PC-9 (cell line): ENCODE measurements around the gene GPC1. TPM values are rescaled to one million over a fixed set of nuclear protein-coding genes. Genes with fewer than 3 reads are reported as not detected.

Experiments
- BruUV-seq: library from RNA; stranded (reverse); fragments of 400-500 nt; replicated peaks from 2 replicates; lab custom pipeline; 2021; lab: Mats Ljungman, UMichigan
- CTCF ChIA-PET: fragments of 300-600 bp; sonication (Branson Sonifier 250); formaldehyde crosslinking; loops from one replicate; lab custom pipeline; 2022; ENCODE audit warnings: antibody characterized with exemption; lab: Charles Lee
- POLR2A ChIA-PET: fragments of 300-600 bp; sonication (Branson Sonifier 250); formaldehyde crosslinking; loops from one replicate; lab custom pipeline; 2022; ENCODE audit warnings: antibody characterized with exemption; ENCODE audit not compliant: unreplicated experiment; lab: Charles Lee
- DNase-seq, 2 experiments: peaks; one replicate each; pipeline versions ENCODE4 v3.0.0 to v3.0.0-alpha.2; 2015 to 2022; ENCODE audit warnings: mixed read lengths in 1 of 2
- H2AFZ ChIP-seq: fragments of 200-600 bp; sonication (generic); 2 replicates; pipeline ENCODE4 v1.8.1; 2017; ENCODE audit warnings: antibody characterized with exemption
- H3F3A ChIP-seq: fragments of 200-600 bp; sonication (generic); 2 replicates; pipeline ENCODE4 v1.8.1; 2017; ENCODE audit warnings: antibody characterized with exemption, mild to moderate bottlenecking, low read depth; ENCODE audit not compliant: insufficient read depth
- H3K27ac ChIP-seq: fragments of 200-600 bp; sonication (generic); 2 replicates; pipeline ENCODE4 v1.6.1; 2016; ENCODE audit warnings: mixed run types
- H3K27me3 ChIP-seq: fragments of 200-600 bp; sonication (generic); 2 replicates; pipeline ENCODE4 v1.6.1; 2016; ENCODE audit warnings: low read depth, mixed run types; ENCODE audit not compliant: insufficient read depth
- H3K36me3 ChIP-seq: fragments of 200-600 bp; sonication (generic); 2 replicates; pipeline ENCODE4 v1.6.1; 2016; ENCODE audit warnings: low read depth, mixed run types
- H3K4me1 ChIP-seq: fragments of 200-600 bp; sonication (generic); replicated peaks from 2 replicates; pipeline ENCODE4 v1.6.1; 2016; ENCODE audit warnings: mixed run types; ENCODE audit not compliant: insufficient read depth
- H3K4me2 ChIP-seq: fragments of 200-600 bp; sonication (generic); 2 replicates; pipeline ENCODE4 v1.6.1; 2017; ENCODE audit warnings: mixed run types
- H3K4me3 ChIP-seq: fragments of 200-600 bp; sonication (generic); 2 replicates; pipeline ENCODE4 v1.6.1; 2016; ENCODE audit warnings: mixed run types
- H3K79me2 ChIP-seq: fragments of 200-600 bp; sonication (generic); 2 replicates; pipeline ENCODE4 v1.6.1; 2017; ENCODE audit warnings: low read depth, mixed run types
- H3K9me2 ChIP-seq: fragments of 200-600 bp; sonication (generic); 2 replicates; pipeline ENCODE4 v1.8.1; 2017; ENCODE audit warnings: mild to moderate bottlenecking; ENCODE audit not compliant: insufficient read depth
- H3K9me3 ChIP-seq: fragments of 200-600 bp; sonication (generic); 2 replicates; pipeline ENCODE4 v1.8.1; 2016; ENCODE audit warnings: low read depth; ENCODE audit not compliant: insufficient read depth
- H4K20me1 ChIP-seq: fragments of 200-600 bp; sonication (generic); 2 replicates; pipeline ENCODE4 v1.8.1; 2017; ENCODE audit not compliant: insufficient read depth
- CTCF ChIP-seq: fragments of 200-600 bp; sonication (generic); conservative IDR thresholded peaks from 2 replicates; pipeline ENCODE4 v1.6.1; 2017; ENCODE audit warnings: mixed run types, antibody characterized with exemption, mild to moderate bottlenecking, moderate library complexity
- EZH2 ChIP-seq: fragments of 200-600 bp; sonication (generic); IDR thresholded peaks from 2 replicates; pipeline ENCODE4 v1.8.0; 2017; ENCODE audit warnings: antibody characterized with exemption, low read depth
- intact Hi-C: fragments of 100-400 bp; cut with micrococcal nuclease; formaldehyde crosslinking; loops from one replicate; pipeline ENCODE4 v1.10.0; 2022; ENCODE audit not compliant: unreplicated experiment
- total RNA-seq: library from RNA; stranded (reverse); gene quantifications from 2 replicates; pipeline ENCODE4 v1.2.3, GENCODE V29; 2021

The GPC1 gene
- total RNA-seq, 1 experiment from 2014 or later, result 302 TPM

DNA sequence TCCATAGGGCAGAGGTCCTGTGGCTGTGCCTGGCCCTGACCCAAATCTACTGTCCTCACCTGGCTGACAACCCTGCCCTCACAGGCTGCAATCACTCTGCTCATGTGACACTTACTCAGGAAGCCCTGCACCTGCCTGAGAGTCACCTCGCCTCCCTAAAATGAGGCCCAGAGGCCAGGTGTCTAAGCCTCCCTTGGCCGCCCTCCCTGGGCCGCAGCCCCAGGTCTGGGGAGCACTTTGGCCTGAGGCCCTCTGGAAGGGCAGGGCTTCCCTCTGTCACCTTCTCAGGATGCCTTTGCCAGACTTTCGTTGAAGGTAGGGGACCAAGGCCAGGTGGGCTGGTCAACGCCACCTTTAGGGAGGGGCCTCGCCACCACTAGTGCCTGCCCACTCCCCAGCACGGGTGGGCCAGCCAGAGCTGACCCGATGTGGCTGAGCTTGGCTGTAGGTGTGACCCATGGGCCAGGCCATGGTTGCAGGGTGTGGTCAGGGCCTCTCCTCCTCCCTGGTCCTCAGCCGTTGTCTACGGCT, 6.1 kb upstream of the GPC1 start:
- peaks cover 19% of the 10 kb centered on the region for H3K79me2 ChIP-seq
- TF ChIP-seq EZH2, result no peak
- no peak overlapping the region for H3K4me2 ChIP-seq
- H3K4me3 ChIP-seq, result no peak overlapping the region
- H3K9me2 ChIP-seq, result no peaks in the 10 kb centered on the region
- DNase-seq, result no peak
- intact Hi-C loops, result no loop called here
- ChIA-PET POLR2A (no interaction called here), CTCF (no interaction called here)
- peaks cover 47% of the 10 kb centered on the region for H3K4me1 ChIP-seq
- H3F3A ChIP-seq, result peaks cover 40% of the 10 kb centered on the region
- no peaks in the 10 kb centered on the region for H3K27me3 ChIP-seq
- no peak overlapping the region for H3K27ac ChIP-seq
- H3K36me3 ChIP-seq, result no peaks in the 10 kb centered on the region
- H4K20me1 ChIP-seq, result no peaks in the 10 kb centered on the region
- no peak overlapping the region for H2AFZ ChIP-seq
- BruUV-seq, result no TSS peak
- no peaks in the 10 kb centered on the region for H3K9me3 ChIP-seq

DNA sequence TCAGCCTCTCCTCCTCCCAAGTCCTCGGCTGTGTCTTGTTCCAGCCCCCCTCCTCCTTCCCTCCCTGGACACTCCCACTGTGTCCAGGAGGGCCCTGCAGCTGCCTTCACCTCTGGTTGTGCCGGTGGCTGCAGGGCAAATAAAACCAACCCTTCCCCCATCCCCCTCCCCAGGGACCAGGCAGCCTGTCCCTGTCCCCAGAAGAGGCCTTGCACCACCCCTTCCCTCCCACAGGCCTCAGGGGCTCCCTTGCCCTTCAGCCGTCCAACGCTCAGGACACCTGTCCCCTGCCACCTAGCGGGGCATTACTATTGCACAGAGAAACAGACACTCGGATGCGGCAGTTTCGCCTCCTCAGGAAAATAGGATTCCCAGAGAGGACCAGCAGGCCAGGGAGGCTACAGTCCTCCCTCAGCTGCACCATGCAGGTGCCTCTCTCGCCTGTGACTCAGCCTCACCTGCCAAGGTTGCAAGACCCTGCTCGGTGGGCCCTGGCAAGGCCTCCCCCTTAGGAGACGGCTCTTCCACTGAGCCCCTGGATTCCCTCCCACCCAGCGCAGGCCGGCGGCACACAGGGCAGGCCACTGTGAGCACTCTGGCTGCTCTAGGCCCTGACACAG, 5.5 kb upstream of the GPC1 start:
- ChIA-PET CTCF (no interaction called here), POLR2A (no interaction called here)
- Histone ChIP-seq H3K9me3 (no peaks in the 10 kb centered on the region), H3F3A (peaks cover 45% of the 10 kb centered on the region), H3K36me3 (no peaks in the 10 kb centered on the region), H3K4me3 (no peak overlapping the region), H3K27me3 (no peaks in the 10 kb centered on the region), H3K79me2 (peaks cover 19% of the 10 kb centered on the region), H3K4me1 (peaks cover 49% of the 10 kb centered on the region), H3K27ac (no peak overlapping the region), H4K20me1 (no peaks in the 10 kb centered on the region), H2AFZ (no peak overlapping the region), H3K4me2 (no peak overlapping the region), H3K9me2 (no peaks in the 10 kb centered on the region)
- no peak for DNase-seq
- no peak for TF ChIP-seq CTCF
- no TSS peak for BruUV-seq
- intact Hi-C loops, result no loop called here

DNA sequence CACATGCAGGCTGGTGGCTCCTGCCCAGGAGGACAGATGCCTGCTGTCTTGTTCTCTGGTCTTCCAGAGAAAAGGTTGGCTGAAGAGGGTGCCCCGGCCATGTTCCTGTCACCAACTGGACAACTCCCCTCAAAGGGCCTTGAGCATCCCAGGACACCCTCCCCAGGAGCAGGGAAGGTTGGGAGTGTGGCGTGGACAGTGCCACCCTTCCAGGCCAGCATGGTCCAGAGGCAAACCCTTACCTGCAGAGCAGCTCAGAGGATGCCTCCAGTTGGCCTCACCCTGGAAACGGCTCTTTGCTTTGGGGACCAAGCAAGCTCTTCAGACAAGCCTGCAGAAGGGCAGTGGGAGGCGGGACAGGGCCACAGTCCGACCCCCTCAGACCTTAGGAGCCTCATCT, 4.9 kb upstream of the GPC1 start:
- ChIA-PET CTCF (no interaction called here), POLR2A (interaction anchor here (0.7 to 1.5 kb wide), 2 partner anchors 60 to 120 kb away, joined by 3 to 5 read pairs; no protein-coding TSS in a partner anchor)
- Histone ChIP-seq H4K20me1 (no peaks in the 10 kb centered on the region), H3K36me3 (no peaks in the 10 kb centered on the region), H3K4me3 (no peak overlapping the region), H2AFZ (no peak overlapping the region), H3K27ac (no peak overlapping the region), H3K9me2 (no peaks in the 10 kb centered on the region), H3K9me3 (no peaks in the 10 kb centered on the region), H3F3A (peaks cover 45% of the 10 kb centered on the region), H3K27me3 (no peaks in the 10 kb centered on the region), H3K79me2 (peaks cover 19% of the 10 kb centered on the region), H3K4me2 (no peak overlapping the region), H3K4me1 (peaks cover 49% of the 10 kb centered on the region)
- BruUV-seq, result no TSS peak
- intact Hi-C loops, result no loop called here
- no peak for DNase-seq
- no peak for TF ChIP-seq EZH2
- TF ChIP-seq CTCF, result no peak

DNA sequence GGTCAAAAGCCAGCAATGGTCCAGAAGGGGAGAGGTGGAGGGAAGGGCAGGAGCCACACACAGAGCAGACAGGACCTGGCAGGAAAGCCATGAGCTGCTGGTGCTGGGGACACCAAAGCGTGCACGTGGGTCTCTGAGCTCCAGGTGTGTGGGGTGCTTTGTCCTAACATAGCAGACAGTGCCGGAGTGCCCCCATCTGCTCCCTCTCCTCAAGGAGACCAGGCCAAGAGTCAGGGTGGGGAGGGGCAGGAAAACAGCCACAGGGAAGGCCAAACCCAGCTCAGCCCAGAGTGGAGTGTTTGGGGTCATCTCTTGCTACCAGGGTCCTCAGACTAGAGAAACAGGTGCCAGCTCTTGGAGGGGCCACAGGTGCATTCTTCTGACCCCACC, 4.2 kb upstream of the GPC1 start:
- TF ChIP-seq EZH2 (no peak), CTCF (no peak)
- Histone ChIP-seq H3K27ac (no peak overlapping the region), H3K9me2 (no peaks in the 10 kb centered on the region), H3K27me3 (no peaks in the 10 kb centered on the region), H3K79me2 (peaks cover 19% of the 10 kb centered on the region), H3F3A (peaks cover 38% of the 10 kb centered on the region), H2AFZ (no peak overlapping the region), H3K4me3 (no peak overlapping the region), H3K4me2 (no peak overlapping the region), H3K4me1 (peaks cover 47% of the 10 kb centered on the region), H3K9me3 (no peaks in the 10 kb centered on the region), H4K20me1 (no peaks in the 10 kb centered on the region), H3K36me3 (no peaks in the 10 kb centered on the region)
- no peak for DNase-seq
- POLR2A ChIA-PET, result interaction anchor here (0.6 to 1.5 kb wide), 3 partner anchors 38 to 120 kb away, joined by 3 to 5 read pairs (median 4); no protein-coding TSS in a partner anchor
- intact Hi-C loops, result no loop called here
- CTCF ChIA-PET, result no interaction called here
- no TSS peak for BruUV-seq
